NB4 (cell line): Measurements from ENCODE around the gene CDC7.

ENCODE experiments used
- DNase-seq: peaks from one replicate; pipeline ENCODE4 v3.0.0; 2010; ENCODE audit warnings: low read depth
- H3K4me3 ChIP-seq: one replicate; pipeline ENCODE4 v1.5.1; 2011; ENCODE audit warnings: mild to moderate bottlenecking, low read depth, low read length, moderate library complexity
- CTCF ChIP-seq: IDR thresholded peaks from one replicate; pipeline ENCODE4 v1.5.1; 2012; ENCODE audit warnings: low read depth, low read length
- MAX ChIP-seq: IDR thresholded peaks from 2 replicates; pipeline ENCODE4 v1.6.1; 2011; ENCODE audit warnings: low read depth, low read length
- MYC ChIP-seq: IDR thresholded peaks from 2 replicates; pipeline ENCODE4 v1.6.1; 2011; ENCODE audit warnings: low read depth, low read length
- POLR2A ChIP-seq: IDR thresholded peaks from 2 replicates; pipeline ENCODE4 v1.6.1; 2011; ENCODE audit warnings: mild to moderate bottlenecking; ENCODE audit not compliant: insufficient read length; ENCODE audit errors: extremely low read depth

CDC7 gene

GRCh38 chr1:91569411-91570119, 68.9 kb downstream of the CDC7 start:
- no peak overlapping the region for H3K4me3 ChIP-seq
- TF ChIP-seq MAX = no peak
- TF ChIP-seq CTCF = no peak
- TF ChIP-seq MYC = no peak
- no peak for TF ChIP-seq POLR2A
- DNase-seq = peak; percentile 15

DNA sequence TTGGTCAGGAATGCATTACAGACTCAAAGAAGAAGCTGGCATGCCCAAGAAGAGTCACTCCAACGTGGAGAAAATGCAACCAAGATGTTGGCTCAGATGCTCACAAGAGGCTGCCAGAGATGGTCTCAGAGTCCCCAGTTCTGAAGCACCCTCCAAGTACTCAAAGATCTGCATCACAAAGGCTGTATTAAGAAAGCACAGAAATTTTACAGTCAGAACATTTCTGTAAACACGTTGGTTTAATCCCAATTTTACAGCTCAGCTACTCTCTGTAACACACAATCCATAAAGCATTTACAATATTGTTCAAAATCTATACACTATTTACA, 69.4 kb downstream of the CDC7 start:
- H3K4me3 ChIP-seq = no peak overlapping the region
- TF ChIP-seq POLR2A (no peak), CTCF (no peak), MAX (no peak), MYC (no peak)
- no peak for DNase-seq

DNA sequence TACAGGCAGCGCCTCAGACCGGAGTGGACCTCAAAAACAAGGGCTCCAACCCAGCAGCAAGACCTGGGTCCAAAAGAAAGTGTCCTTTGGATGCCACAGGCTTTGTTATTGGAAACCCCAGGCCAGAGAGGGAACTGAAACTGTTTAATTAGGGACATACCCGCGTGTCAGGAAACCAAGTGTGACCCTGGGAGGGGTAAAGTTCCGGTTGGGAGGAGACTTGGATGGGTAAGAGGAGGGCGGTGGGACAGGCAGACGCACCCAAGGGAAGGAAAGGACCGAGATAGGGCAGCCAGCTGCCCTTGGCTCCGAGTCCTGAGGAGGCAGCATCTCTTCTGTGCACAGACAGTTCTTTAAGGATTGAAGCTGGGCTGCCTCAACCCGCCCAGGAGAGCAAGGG, 71.4 kb downstream of the CDC7 start:
- peak; percentile 72 for DNase-seq
- H3K4me3 ChIP-seq = no peak overlapping the region
- TF ChIP-seq POLR2A (no peak), MYC (no peak), MAX (no peak), CTCF (no peak)
